NCI-H748 (cell line): Measurements from ENCODE around the gene ETF1.
"Not testable (repeated sequence)": the region's sequence is repeated elsewhere in the genome, so short reads cannot be mapped to it uniquely, and the experiment has no call there.

ENCODE experiments used
- DNase-seq: peaks from one replicate; lab custom pipeline; 2025; ENCODE audit not compliant: unreplicated experiment; lab: John Stamatoyannopoulos, UW

ETF1 gene

DNA sequence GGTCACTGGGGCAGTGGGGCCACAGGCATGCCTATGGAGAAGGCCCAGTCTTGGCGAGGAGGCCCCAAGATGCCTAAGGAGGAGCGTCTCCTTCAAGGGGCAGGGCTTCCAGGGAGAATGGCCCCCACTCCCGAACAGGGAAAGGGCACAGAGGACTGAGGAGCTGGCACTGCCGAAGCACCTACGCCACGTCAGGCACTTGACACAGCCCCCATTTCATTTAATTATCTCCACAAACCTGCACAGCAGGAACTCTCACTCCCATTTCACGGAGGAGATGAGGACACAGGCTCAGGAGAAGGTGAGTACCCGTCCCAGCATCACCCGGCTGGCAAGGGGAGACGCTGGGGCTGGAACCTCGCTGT is 51.8 kb downstream of the ETF1 start:
- DNase-seq = peak; percentile 51

DNA sequence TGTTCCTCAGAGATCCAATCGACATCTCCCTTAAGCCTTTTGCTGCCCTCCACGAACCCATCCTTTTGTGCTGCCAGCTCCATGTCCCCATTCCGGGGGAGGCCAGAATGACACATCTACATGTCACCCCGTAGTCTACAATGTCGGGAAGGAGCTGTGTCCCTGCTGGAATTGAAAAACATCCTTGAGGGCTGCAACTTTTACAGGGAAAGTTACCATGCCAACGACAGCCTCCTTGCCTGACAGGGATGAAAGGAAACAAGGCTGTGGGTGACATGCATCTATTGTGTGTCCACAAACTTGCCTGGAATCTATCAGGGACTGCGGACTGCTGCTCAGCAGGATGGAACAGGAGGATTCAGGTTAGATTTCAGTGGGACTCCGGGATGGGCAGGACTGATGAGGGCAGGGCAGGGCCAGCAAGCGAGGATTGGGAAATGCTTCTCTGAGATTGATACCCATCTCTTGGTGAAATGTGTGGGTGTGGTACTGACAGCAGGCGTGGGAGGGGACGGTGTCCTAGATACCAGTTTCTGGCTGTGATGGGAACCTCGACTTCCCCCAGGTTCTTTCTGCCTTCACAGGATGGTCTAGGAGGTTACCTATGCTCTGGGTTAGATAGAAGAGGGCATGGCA is 52.3 kb downstream of the ETF1 start:
- no peak for DNase-seq

DNA sequence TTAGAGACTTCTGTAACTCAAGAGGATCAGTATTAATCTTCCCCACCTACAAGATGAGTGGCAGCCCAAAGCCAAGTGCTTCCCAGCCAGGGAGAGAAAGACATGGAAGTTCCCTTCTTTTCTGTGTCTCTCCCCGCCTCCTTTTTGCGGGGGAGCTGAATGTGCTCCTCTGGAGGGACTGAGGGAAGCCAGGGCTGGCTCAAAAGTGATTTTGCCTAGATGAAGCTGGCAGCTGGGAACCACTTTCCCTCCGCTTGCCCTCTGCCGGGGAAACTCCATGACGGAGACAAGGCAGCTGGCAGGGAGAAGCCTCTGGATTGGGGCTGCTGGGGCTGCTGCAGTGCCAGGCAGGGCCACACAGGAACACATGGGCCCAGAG is 53.4 kb downstream of the ETF1 start:
- DNase-seq = no peak

DNA sequence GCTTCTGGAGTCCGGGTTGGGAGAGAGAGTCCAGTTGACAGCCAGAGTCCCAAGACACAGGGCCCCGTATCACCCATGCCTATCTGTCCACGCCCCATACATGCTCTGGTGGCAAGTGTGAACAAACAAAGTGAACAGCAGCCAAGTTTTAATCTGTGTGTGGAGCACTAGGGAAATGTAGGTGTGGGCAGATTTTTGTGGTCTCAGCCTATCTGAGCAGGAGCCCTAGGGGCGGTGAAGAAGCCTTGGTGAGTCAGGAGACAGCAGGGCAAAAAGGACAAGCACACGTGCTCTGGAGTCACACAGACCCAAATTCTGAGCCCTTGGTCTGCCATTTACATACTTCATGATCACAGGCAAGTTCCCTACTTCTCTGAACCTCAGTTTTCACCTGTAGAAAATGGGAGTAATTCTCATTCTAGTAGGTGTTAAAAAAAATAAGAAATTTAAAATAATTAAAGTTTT is 54.5 kb downstream of the ETF1 start:
- no peak for DNase-seq

DNA sequence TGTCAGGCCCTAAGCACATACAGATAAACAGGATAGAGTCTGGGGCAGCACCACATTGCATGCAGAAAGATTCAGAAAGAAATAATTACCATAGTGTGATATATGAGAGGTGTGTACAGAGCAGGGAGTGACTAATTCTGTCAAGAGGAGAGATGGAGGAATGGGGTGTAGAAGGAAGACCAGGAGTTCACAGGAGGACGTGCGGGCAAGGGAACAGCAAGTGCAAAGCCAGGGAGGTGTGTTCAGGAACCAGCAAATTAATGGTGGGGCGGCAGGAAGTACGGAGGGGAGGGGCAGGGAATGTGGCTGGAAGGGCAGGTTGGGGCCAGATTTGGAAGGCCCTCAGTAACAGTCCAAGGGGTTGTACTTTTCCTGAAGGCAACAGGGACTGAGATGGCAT is 60.4 kb downstream of the ETF1 start:
- no peak for DNase-seq

DNA sequence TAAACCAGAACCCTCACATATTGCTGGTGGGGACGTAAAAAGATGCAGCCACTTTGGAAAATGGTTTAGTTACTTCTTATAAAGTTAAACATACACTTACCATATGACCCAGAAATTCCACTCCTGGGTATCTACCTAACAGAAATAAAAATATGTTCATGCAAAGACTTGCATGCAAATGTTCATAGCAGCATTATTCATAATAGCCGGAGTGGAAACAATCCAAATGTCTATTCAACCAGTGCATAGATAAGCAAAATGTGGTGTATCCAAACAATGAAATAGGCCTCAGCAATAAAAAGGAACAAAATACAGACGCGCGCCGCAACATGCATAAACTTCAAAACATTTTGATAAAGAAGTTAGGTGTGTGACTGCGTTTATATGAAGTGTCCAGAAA is 66.1 kb downstream of the ETF1 start:
- DNase-seq = no peak

DNA sequence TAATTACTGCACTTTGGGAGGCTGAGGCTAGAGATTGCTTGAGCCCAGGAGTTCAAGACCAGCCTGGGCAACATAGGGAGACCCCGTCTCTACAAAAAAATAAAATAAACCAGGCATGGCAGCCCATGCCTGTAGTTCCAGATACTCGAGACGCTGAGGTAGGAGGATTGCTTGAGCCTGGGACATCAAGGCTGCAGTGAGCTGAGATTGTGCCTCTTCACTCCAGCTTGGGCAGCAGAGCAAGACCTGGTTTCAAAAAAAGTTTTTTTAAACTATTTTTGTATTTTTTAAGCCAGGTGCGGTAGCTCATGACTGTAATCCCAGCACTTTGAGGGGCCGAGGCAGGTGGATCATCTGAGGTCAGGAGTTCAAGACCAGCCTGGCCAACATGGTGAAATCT is 69.9 kb downstream of the ETF1 start:
- DNase-seq = not testable (repeated sequence)

DNA sequence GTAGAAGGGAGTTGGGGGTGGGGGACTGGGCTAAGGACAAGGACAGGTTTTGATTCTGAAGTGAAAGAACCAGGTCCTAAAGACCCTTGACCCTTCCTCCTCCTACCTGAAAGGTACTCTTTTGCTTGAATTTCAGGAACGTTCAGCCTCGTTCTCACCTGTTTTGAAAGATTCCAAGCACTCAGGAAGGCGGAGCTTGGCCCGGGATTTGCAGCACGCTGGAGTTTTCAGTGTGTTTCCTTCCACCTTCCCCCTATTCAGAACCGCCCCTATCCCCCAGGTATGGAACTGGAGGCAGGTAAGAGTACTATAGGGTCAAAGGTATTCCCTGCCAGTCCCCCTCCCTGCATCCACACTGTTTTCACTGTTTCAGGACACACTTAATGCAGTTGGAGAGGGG is 70.7 kb downstream of the ETF1 start:
- DNase-seq = no peak

DNA sequence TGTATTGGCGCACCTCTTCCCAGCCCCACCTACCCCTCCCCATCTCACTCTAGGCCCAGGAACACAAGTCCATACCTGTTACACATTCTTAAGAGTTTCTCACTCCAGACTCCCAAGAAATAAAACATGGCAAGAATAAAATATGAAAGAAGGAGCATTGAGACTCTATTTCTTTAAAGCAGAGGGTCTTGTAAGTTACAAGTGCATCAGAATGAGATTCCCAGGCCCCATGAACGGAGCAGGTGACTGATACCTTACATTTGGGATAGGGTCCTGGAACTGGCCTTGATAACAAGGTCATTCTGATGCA is 72.0 kb downstream of the ETF1 start:
- no peak for DNase-seq

DNA sequence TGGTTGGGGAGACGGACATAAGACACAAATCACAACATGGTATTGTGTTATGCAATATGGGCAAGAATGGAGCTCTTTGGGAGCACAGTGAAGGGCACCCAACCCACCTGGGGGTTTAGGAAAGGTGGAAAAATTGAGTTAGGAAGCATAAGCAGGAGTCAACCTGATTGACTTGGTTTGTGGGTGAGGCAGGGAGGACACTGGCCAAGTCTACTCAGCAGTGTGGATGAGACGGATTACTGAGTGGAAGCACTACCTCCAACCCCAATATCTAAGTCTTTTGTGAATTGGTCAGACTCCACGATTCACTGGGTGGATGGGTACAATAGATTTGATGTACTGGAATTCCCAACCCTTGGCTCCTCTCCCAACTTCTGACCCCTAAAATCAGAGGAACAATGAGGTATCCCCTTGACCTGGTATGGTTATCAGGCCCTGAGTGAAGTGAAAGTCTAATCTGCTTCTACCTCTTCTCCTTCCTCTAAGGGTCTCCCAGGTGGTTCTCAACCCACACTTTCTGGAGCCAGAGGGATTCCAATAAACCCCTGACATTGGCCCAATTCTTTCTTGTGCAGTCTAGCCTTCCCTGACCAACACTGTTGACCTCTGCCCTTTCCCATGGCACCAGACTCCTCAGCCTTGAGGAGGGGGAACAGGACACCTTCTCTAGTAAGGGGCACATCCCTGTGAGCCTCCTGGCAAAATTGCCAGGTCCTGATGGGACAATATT is 72.5 kb downstream of the ETF1 start:
- DNase-seq = no peak

DNA sequence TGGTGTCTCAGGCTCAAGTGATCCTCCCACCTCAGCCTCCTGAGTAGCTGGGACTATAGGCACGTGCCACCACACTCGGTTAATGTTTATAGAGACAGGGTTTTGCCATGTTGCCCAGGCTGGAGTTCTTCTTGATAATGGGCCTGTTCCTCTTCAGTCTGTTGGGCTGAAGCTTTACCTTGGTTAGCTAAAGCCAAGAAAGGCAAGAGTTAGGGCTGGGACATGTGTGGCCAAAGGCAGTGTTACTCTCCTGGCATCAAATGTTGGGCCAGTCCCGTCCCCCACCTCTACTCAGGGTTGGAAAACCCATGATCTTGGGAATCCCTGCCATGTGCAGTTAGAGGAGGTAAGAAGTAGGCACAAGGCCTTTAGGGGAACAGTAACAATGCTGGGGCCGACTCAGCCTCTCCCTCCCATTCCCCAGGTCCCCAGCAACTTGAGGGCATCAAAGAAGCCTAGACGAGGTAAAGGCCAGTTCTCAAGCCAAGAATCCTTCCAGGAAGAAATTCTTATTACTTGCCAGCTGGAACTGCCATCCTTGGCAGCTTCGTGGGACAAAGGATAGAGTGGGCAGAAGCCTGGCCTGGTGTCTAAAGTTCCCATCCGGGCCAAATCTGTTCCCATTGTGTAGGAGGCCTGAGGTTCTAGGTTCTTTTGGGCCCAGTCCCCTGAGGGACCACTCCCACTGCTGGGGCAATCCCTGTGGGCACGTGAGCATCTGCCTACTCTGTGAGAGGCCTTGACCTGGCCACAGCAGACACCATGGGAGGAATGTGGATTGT is 73.3 kb downstream of the ETF1 start:
- no peak for DNase-seq

DNA sequence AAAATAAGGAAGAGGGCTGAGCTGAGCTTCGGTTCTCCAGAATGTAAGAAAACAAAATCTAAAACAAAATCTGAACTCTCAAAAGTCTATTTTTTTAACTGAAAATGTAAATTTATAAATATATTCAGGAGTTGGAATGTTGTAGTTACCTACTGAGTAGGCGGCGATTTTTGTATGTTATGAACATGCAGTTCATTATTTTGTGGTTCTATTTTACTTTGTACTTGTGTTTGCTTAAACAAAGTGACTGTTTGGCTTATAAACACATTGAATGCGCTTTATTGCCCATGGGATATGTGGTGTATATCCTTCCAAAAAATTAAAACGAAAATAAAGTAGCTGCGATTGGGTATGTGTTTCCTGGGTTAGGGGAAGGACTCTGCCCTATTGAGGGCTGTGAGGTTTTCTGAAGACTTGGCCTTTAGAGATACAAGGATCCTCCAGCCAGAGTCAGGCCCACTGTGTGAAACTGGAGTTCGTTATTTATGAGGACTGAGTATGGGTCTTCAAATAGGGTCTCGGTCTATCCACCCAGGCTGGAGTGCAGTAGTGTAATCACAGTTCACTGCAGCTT is 74.0 kb downstream of the ETF1 start:
- no peak for DNase-seq

DNA sequence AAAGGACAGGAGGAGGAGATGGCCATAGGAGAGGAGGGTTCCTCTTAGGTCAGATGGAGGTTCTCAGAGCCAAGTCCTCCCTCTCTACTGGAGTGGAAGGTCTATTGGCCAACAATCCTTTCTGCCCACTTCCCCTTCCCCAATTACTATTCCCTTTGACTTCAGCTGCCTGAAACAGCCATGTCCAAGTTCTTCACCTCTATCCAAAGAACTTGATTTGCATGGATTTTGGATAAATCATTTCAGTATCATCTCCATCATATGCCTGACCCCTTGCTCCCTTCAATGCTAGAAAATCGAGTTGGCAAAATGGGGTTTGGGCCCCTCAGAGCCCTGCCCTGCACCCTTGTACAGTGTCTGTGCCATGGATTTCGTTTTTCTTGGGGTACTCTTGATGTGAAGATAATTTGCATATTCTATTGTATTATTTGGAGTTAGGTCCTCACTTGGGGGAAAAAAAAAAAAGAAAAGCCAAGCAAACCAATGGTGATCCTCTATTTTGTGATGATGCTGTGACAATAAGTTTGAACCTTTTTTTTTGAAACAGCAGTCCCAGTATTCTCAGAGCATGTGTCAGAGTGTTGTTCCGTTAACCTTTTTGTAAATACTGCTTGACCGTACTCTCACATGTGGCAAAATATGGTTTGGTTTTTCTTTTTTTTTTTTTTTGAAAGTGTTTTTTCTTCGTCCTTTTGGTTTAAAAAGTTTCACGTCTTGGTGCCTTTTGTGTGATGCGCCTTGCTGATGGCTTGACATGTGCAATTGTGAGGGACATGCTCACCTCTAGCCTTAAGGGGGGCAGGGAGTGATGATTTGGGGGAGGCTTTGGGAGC is 74.7 kb downstream of the ETF1 start:
- DNase-seq = no peak

DNA sequence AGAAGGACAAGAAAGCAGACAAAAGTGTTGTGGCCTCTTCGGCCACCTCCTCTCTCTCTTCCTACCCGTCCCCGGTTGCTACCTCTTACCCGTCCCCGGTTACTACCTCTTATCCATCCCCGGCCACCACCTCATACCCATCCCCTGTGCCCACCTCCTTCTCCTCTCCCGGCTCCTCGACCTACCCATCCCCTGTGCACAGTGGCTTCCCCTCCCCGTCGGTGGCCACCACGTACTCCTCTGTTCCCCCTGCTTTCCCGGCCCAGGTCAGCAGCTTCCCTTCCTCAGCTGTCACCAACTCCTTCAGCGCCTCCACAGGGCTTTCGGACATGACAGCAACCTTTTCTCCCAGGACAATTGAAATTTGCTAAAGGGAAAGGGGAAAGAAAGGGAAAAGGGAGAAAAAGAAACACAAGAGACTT is 75.3 kb downstream of the ETF1 start:
- DNase-seq = no peak

DNA sequence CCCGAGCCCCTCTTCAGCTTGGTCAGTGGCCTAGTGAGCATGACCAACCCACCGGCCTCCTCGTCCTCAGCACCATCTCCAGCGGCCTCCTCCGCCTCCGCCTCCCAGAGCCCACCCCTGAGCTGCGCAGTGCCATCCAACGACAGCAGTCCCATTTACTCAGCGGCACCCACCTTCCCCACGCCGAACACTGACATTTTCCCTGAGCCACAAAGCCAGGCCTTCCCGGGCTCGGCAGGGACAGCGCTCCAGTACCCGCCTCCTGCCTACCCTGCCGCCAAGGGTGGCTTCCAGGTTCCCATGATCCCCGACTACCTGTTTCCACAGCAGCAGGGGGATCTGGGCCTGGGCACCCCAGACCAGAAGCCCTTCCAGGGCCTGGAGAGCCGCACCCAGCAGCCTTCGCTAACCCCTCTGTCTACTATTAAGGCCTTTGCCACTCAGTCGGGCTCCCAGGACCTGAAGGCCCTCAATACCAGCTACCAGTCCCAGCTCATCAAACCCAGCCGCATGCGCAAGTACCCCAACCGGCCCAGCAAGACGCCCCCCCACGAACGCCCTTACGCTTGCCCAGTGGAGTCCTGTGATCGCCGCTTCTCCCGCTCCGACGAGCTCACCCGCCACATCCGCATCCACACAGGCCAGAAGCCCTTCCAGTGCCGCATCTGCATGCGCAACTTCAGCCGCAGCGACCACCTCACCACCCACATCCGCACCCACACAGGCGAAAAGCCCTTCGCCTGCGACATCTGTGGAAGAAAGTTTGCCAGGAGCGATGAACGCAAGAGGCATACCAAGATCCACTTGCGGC is 75.9 kb downstream of the ETF1 start:
- DNase-seq = no peak

DNA sequence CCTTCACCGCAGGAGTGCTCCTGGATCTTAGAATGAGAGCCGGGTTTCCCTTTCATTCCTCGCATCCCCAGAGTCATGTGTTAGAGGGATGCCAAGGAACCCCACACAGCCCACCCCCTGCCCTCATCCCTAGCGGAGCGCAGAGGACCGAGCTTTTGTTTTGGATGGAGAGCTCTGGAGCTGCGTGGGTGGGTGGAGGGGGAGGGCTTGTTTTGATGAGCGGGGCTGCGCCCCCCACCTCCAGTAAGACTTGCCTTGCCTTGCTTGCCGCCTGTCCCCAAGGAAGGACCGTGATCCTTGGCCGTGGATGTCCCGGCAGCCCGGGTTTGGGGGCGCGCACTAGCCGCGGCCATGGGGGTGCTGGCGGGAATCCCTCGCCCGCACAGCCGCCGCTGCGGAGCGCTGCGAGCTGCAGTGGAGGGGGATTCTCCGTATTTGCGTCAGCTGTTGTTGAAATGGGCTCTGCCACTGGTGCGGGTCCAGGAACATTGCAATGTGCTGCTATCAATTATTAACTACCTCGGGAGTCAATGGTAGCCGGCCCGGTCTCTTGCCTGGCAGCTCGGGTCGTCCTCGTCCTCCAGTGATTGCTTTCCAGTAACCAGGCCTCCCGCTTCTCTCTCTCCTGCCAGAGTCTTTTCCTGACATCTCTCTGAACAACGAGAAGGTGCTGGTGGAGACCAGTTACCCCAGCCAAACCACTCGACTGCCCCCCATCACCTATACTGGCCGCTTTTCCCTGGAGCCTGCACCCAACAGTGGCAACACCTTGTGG is 76.7 kb downstream of the ETF1 start:
- no peak for DNase-seq

DNA sequence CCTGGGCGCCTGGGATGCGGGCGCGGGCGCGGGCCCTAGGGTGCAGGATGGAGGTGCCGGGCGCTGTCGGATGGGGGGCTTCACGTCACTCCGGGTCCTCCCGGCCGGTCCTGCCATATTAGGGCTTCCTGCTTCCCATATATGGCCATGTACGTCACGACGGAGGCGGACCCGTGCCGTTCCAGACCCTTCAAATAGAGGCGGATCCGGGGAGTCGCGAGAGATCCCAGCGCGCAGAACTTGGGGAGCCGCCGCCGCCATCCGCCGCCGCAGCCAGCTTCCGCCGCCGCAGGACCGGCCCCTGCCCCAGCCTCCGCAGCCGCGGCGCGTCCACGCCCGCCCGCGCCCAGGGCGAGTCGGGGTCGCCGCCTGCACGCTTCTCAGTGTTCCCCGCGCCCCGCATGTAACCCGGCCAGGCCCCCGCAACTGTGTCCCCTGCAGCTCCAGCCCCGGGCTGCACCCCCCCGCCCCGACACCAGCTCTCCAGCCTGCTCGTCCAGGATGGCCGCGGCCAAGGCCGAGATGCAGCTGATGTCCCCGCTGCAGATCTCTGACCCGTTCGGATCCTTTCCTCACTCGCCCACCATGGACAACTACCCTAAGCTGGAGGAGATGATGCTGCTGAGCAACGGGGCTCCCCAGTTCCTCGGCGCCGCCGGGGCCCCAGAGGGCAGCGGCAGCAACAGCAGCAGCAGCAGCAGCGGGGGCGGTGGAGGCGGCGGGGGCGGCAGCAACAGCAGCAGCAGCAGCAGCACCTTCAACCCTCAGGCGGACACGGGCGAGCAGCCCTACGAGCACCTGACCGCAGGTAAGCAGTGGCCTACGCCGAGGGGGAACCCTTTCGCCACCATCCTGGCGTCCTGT is 77.5 kb downstream of the ETF1 start, which contains the start of gene EGR1:
EGR1 (plus strand) TSS at position 219 of the 864 bp plus-strand sequence; CDS start at position 502, 283 bp downstream.
- DNase-seq = peak; percentile 94
